ENCODE measurements around the gene GIN1. TPM values are rescaled to one million over a fixed set of nuclear protein-coding genes. Genes with fewer than 3 reads are reported as not detected.
"Not testable (repeated sequence)": the region's sequence is repeated elsewhere in the genome, so short reads cannot be mapped to it uniquely, and the experiment has no call there.

GIN1 gene
- total RNA-seq, 1 experiment from 2014 or later = 4.5 TPM

GRCh38 chr5:103117471-103117991 lies 2.4 kb downstream of the GIN1 start:
- DNase-seq (ENCODE audit: low read depth) = no peak
- in situ Hi-C loops (cut with HindIII; ENCODE audit: low pct_unique_long_range_greater_than_20kb, low sequenced_read_pairs) = no loop called here

GRCh38 chr5:103114440-103114839 lies 5.5 kb downstream of the GIN1 start:
- in situ Hi-C loops (cut with HindIII; ENCODE audit: low pct_unique_long_range_greater_than_20kb, low sequenced_read_pairs) = no loop called here
- DNase-seq (ENCODE audit: low read depth) = no peak

- in situ Hi-C loops (cut with HindIII; ENCODE audit: low pct_unique_long_range_greater_than_20kb, low sequenced_read_pairs) = no loop called here
- DNase-seq (ENCODE audit: low read depth) = no peak
Measured at GRCh38 chr5:103112910-103113309, 7.0 kb downstream of the GIN1 start.

GRCh38 chr5:103111468-103111867 lies 8.5 kb downstream of the GIN1 start:
- no peak for DNase-seq (ENCODE audit: low read depth)
- in situ Hi-C loops (cut with HindIII; ENCODE audit: low pct_unique_long_range_greater_than_20kb, low sequenced_read_pairs) = no loop called here

- in situ Hi-C loops (cut with HindIII; ENCODE audit: low pct_unique_long_range_greater_than_20kb, low sequenced_read_pairs) = no loop called here
- no peak for DNase-seq (ENCODE audit: low read depth)
Measured at GRCh38 chr5:103110403-103110802, 9.5 kb downstream of the GIN1 start.

GRCh38 chr5:103109277-103109676 lies 10.7 kb downstream of the GIN1 start:
- in situ Hi-C loops (cut with HindIII; ENCODE audit: low pct_unique_long_range_greater_than_20kb, low sequenced_read_pairs) = no loop called here
- DNase-seq (ENCODE audit: low read depth) = no peak

GRCh38 chr5:103108086-103108485 lies 11.9 kb downstream of the GIN1 start:
- no peak for DNase-seq (ENCODE audit: low read depth)
- in situ Hi-C loops (cut with HindIII; ENCODE audit: low pct_unique_long_range_greater_than_20kb, low sequenced_read_pairs) = no loop called here

- no peak for DNase-seq (ENCODE audit: low read depth)
- in situ Hi-C loops (cut with HindIII; ENCODE audit: low pct_unique_long_range_greater_than_20kb, low sequenced_read_pairs) = no loop called here
Measured at GRCh38 chr5:103102234-103102633, 17.7 kb downstream of the GIN1 start.

- in situ Hi-C loops (cut with HindIII; ENCODE audit: low pct_unique_long_range_greater_than_20kb, low sequenced_read_pairs) = no loop called here
- DNase-seq (ENCODE audit: low read depth) = no peak
Measured at GRCh38 chr5:103101079-103101750, 18.7 kb downstream of the GIN1 start.

- in situ Hi-C loops (cut with HindIII; ENCODE audit: low pct_unique_long_range_greater_than_20kb, low sequenced_read_pairs) = no loop called here
- no peak for DNase-seq (ENCODE audit: low read depth)
Measured at GRCh38 chr5:103098993-103099392, 20.9 kb downstream of the GIN1 start.

- no peak for DNase-seq (ENCODE audit: low read depth)
- in situ Hi-C loops (cut with HindIII; ENCODE audit: low pct_unique_long_range_greater_than_20kb, low sequenced_read_pairs) = no loop called here
Measured at GRCh38 chr5:103094737-103095136, 25.2 kb downstream of the GIN1 start.

GRCh38 chr5:103093727-103094126 lies 26.2 kb downstream of the GIN1 start:
- DNase-seq (ENCODE audit: low read depth) = no peak
- in situ Hi-C loops (cut with HindIII; ENCODE audit: low pct_unique_long_range_greater_than_20kb, low sequenced_read_pairs) = no loop called here

- in situ Hi-C loops (cut with HindIII; ENCODE audit: low pct_unique_long_range_greater_than_20kb, low sequenced_read_pairs) = no loop called here
- no peak for DNase-seq (ENCODE audit: low read depth)
Measured at GRCh38 chr5:103092676-103093075, 27.3 kb downstream of the GIN1 start.

- DNase-seq (ENCODE audit: low read depth) = no peak
- in situ Hi-C loops (cut with HindIII; ENCODE audit: low pct_unique_long_range_greater_than_20kb, low sequenced_read_pairs) = no loop called here
Measured at GRCh38 chr5:103090791-103091190, 29.1 kb downstream of the GIN1 start.

GRCh38 chr5:103089272-103089671 lies 30.7 kb downstream of the GIN1 start:
- in situ Hi-C loops (cut with HindIII; ENCODE audit: low pct_unique_long_range_greater_than_20kb, low sequenced_read_pairs) = no loop called here
- DNase-seq (ENCODE audit: low read depth) = no peak

GRCh38 chr5:103086547-103086946 lies 33.4 kb downstream of the GIN1 start:
- in situ Hi-C loops (cut with HindIII; ENCODE audit: low pct_unique_long_range_greater_than_20kb, low sequenced_read_pairs) = no loop called here
- DNase-seq (ENCODE audit: low read depth) = no peak

GRCh38 chr5:103079796-103080195 lies 40.1 kb downstream of the GIN1 start:
- no peak for DNase-seq (ENCODE audit: low read depth)
- in situ Hi-C loops (cut with HindIII; ENCODE audit: low pct_unique_long_range_greater_than_20kb, low sequenced_read_pairs) = no loop called here

- in situ Hi-C loops (cut with HindIII; ENCODE audit: low pct_unique_long_range_greater_than_20kb, low sequenced_read_pairs) = no loop called here
Measured at GRCh38 chr5:103075442-103075841, 44.5 kb downstream of the GIN1 start.

GRCh38 chr5:103073500-103073899 lies 46.4 kb downstream of the GIN1 start:
- DNase-seq (ENCODE audit: low read depth); in situ Hi-C loops (cut with HindIII; ENCODE audit: low pct_unique_long_range_greater_than_20kb, low sequenced_read_pairs): not testable (repeated sequence)

More at GRCh38 chr5:103075442-103075841, 44.5 kb downstream of the GIN1 start:
- no peak for DNase-seq (ENCODE audit: low read depth)

GRCh38 chr5:103066326-103066725 lies 53.6 kb downstream of the GIN1 start:
- no peak for DNase-seq (ENCODE audit: low read depth)
- in situ Hi-C loops (cut with HindIII; ENCODE audit: low pct_unique_long_range_greater_than_20kb, low sequenced_read_pairs) = no loop called here

All from Caki2 (cell line).